ENCODE data around the gene DGCR8.

The DGCR8 gene

GRCh38 chr22:20043057-20043996, 36.7 kb upstream of the DGCR8 start:
- H3K4me3 ChIP-seq (replicated peaks; ENCODE audit: low read depth, low read length), result no peak overlapping the region
- no peak for TF ChIP-seq CTCF (IDR thresholded peaks at IDR 0.05; ENCODE audit: low read length, missing control alignments)
- DNase-seq (ENCODE audit: low read depth), result no peak

DNA sequence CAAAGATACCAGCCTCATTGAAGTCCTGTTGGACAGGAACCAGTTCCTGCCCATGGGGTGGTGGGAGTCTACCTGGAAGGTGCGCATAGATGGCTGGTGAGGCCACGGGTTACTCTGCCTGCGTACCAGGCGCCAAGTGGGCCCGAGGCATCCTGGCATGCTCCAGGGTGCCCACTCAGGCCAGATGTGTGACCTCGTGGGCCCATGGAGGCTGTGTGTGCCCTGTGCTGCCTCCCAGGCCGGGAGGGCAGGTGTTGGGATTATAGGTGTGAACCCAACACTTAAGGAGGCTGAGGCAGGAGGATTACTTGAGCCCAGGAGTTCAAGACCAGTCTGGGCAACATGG, 36.1 kb upstream of the DGCR8 start:
- TF ChIP-seq CTCF (IDR thresholded peaks at IDR 0.05; ENCODE audit: low read length, missing control alignments), result no peak
- no peak overlapping the region for H3K4me3 ChIP-seq (replicated peaks; ENCODE audit: low read depth, low read length)

GRCh38 chr22:20044495-20045151, 35.4 kb upstream of the DGCR8 start:
- no peak overlapping the region for H3K4me3 ChIP-seq (replicated peaks; ENCODE audit: low read depth, low read length)
- TF ChIP-seq CTCF (IDR thresholded peaks at IDR 0.05; ENCODE audit: low read length, missing control alignments), result no peak
- DNase-seq (ENCODE audit: low read depth), result no peak

More for the DNA sequence above, 36.1 kb upstream of the DGCR8 start:
- DNase-seq (ENCODE audit: low read depth), result no peak

DNA sequence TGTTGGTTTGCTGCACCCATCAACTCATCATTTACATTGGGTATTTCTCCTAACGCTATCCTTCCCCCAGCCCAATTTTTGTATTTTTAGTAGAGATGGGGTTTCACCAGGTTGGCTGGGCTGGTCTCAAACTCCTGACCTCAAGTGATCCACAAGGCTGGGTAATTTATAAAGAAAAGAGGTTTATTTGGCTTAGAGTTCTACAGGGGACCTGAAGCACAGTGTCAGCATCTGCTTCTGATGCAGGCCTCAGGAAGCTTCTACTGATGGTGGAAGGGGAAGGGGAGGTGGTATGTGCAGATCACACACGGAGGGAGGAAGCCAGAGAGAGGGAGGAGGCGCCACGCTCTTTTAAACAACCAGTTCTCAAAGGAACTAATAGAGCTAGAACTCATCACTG, 33.3 kb upstream of the DGCR8 start:
- H3K4me3 ChIP-seq (replicated peaks; ENCODE audit: low read depth, low read length), result no peak overlapping the region
- TF ChIP-seq CTCF (IDR thresholded peaks at IDR 0.05; ENCODE audit: low read length, missing control alignments), result no peak
- no peak for DNase-seq (ENCODE audit: low read depth)

DNA sequence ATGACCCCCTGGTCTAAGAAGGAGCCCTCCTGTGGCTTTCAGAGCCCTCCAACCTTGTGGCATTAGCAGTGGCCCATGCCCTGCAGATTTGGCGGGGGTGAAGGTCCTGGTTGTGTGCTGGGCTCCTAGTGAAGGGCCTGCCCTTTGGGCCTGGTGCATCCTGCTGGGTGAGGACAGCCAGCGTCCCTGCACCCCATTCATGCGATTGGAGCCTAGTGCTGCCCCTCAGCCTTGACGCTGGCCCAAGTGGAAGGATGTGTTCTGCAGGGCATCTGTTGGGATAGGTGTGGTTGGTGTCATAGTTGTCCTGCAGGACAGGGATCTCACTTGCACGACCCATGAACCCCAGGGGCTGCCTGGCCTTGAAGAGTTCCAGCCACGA, 28.1 kb upstream of the DGCR8 start:
- DNase-seq (ENCODE audit: low read depth), result no peak
- no peak for TF ChIP-seq CTCF (IDR thresholded peaks at IDR 0.05; ENCODE audit: low read length, missing control alignments)
- H3K4me3 ChIP-seq (replicated peaks; ENCODE audit: low read depth, low read length), result no peak overlapping the region

- no peak for DNase-seq (ENCODE audit: low read depth)
- TF ChIP-seq CTCF (IDR thresholded peaks at IDR 0.05; ENCODE audit: low read length, missing control alignments), result no peak
- no peak overlapping the region for H3K4me3 ChIP-seq (replicated peaks; ENCODE audit: low read depth, low read length)
Observed at GRCh38 chr22:20052309-20053259, 27.5 kb upstream of the DGCR8 start.
